ENCODE measurements around the gene ZNF526. TPM values are rescaled to one million over a fixed set of nuclear protein-coding genes. Genes with fewer than 3 reads are reported as not detected.

The ZNF526 gene
- total RNA-seq, 1 experiment from 2014 or later, result 3.4 TPM

DNA sequence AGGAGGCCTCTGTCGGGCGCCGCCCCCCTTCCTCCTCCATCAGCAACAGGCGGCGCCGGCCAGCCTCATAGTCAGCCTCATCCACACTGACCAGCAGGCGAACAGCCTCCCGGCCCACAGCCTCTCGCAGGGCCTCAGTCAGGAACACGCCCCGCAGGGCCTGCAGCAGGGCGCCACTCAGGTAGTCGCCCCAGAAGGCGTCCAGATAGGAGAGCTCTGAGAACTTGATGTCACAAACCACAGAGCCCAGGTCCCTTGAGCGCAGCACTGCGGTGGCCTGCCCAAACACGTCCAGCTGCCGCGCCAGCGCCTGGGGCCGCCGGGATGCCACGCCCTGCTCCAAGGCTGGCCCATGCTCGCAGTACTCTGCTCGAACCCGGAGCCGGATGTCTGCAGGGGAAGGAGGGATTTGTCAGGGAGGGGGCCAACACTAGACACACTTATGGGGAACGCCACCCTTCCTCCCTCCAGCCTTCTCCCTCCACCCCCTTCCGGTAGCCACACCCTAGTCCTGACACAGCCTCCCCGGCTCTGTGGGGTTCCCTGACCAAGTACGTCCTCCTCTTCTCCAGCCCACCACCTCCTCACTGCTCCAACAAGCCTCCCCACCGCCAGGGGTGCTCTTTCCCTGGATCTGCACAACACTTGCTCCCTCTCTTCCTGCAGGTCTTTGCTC lies 20.5 kb upstream of the ZNF526 start:
- H3K4me3 ChIP-seq (ENCODE audit: low read length), result no peak overlapping the region

DNA sequence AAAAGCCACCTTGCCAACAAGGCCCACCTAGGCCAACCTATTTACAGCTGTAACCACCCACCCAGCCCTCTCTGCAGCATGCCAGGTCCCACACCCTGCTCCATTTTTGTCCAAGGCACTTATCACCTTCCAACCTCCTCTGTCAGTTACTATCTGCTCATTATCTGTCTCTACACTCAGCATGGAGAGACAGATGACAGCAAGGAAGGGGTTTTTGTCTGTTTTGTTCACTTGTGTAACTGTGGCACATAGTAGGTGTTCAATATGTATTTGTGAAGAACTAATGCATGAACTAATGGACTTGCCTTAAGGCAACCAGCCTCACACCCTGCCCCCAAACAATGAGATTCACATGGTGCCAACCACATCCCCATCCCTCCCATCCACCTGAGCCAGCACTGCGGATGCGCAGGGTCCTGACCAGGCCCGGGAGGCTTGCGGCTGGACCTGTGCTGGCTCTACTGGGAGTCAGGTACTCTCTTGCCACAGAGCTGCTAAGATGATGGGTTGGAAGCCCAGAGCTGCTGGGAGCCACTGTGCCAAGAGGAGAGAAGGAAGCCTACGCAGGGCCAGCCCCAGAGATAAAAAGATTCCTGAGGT lies 19.9 kb upstream of the ZNF526 start:
- no peaks in the 10 kb centered on the region for H3K9me2 ChIP-seq (replicated peaks; ENCODE audit: insufficient read depth, low read length)
- H3K4me2 ChIP-seq (ENCODE audit: low read depth, low read length, poor library complexity, severe bottlenecking), result no peak overlapping the region
- H3K4me3 ChIP-seq (ENCODE audit: low read length), result no peak overlapping the region
- peaks cover 4% of the 10 kb centered on the region; the same call in 1 of the 2 replicates for H3K79me2 ChIP-seq (ENCODE audit: low read length)
- no peaks in the 10 kb centered on the region for H3K27me3 ChIP-seq (ENCODE audit: low read length)
- H3K36me3 ChIP-seq (ENCODE audit: insufficient read depth, low read length), result peaks cover 14% of the 10 kb centered on the region
- peaks cover 18% of the 10 kb centered on the region for H3K4me1 ChIP-seq (ENCODE audit: low read length)
- DNase-seq, result no peak
- no peaks in the 10 kb centered on the region for H3K9me3 ChIP-seq (ENCODE audit: low read length)
- H3K9ac ChIP-seq (ENCODE audit: low read length), result no peak overlapping the region
- H3K27ac ChIP-seq (ENCODE audit: low read length), result no peak overlapping the region
- H2AFZ ChIP-seq (ENCODE audit: low read length), result no peak overlapping the region
- no peaks in the 10 kb centered on the region; the same call in 1 of the 2 replicates for H4K20me1 ChIP-seq (ENCODE audit: insufficient read depth, low read depth, low read length)

More for the DNA sequence above, 20.5 kb upstream of the ZNF526 start:
- H3K27me3 ChIP-seq (ENCODE audit: low read length), result no peaks in the 10 kb centered on the region
- peak; percentile 55 for DNase-seq
- H4K20me1 ChIP-seq (ENCODE audit: insufficient read depth, low read depth, low read length), result no peaks in the 10 kb centered on the region; the same call in 1 of the 2 replicates
- H3K79me2 ChIP-seq (ENCODE audit: low read length), result no peaks in the 10 kb centered on the region
- H3K4me2 ChIP-seq (ENCODE audit: low read depth, low read length, poor library complexity, severe bottlenecking), result no peak overlapping the region
- H2AFZ ChIP-seq (ENCODE audit: low read length), result no peak overlapping the region
- H3K4me1 ChIP-seq (ENCODE audit: low read length), result peaks cover 18% of the 10 kb centered on the region
- H3K9me3 ChIP-seq (ENCODE audit: low read length), result no peaks in the 10 kb centered on the region
- H3K27ac ChIP-seq (ENCODE audit: low read length), result no peak overlapping the region
- peaks cover 10% of the 10 kb centered on the region for H3K36me3 ChIP-seq (ENCODE audit: insufficient read depth, low read length)
- no peak overlapping the region for H3K9ac ChIP-seq (ENCODE audit: low read length)
- no peaks in the 10 kb centered on the region for H3K9me2 ChIP-seq (replicated peaks; ENCODE audit: insufficient read depth, low read length)

DNA sequence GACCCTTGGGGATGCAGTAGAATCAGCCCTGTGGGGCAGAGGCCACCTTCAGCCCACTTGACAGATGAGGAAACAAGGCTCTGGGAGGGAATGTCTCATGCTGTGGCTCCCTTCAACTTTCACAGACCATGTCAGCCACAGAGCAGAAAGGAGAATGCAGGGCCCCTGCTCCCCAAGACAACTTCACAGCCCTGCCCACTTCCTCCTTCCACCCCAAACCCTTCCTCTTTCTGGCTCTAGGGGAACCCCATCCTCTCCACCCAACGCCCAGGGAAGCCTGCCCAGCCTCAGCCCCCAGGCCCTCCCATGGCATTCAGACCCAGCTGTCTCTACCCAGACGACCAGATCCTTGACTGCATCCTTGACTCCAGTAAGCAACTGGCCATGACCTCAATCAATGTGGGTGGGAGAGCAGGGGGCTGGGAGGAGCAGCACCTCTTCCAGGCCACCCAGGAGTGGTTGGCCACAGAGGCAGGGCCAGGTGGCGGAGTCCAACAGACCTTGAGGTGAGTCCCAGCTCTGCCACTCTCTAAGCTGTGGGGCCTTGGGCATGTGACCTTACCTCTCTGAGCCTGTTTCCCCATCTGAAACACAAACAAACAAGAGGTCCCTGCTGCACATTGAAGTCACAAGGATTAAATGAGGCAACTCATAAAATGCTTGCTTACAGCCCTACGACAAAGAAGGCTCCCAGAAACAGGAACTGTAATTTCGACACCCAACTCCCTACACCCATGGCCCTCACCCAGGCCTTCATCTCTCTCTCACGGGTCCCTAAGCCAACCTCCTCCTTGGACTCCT lies 18.4 kb upstream of the ZNF526 start:
- Histone ChIP-seq H3K79me2 (ENCODE audit: low read length) (peaks cover 4% of the 10 kb centered on the region; the same call in 1 of the 2 replicates), H3K4me1 (ENCODE audit: low read length) (peaks cover 18% of the 10 kb centered on the region), H3K4me2 (ENCODE audit: low read depth, low read length, poor library complexity, severe bottlenecking) (no peak overlapping the region), H3K9me2 (replicated peaks; ENCODE audit: insufficient read depth, low read length) (no peaks in the 10 kb centered on the region), H3K27ac (ENCODE audit: low read length) (no peak overlapping the region), H3K27me3 (ENCODE audit: low read length) (no peaks in the 10 kb centered on the region), H2AFZ (ENCODE audit: low read length) (no peak overlapping the region), H3K36me3 (ENCODE audit: insufficient read depth, low read length) (peaks cover 14% of the 10 kb centered on the region), H3K9me3 (ENCODE audit: low read length) (no peaks in the 10 kb centered on the region), H3K9ac (ENCODE audit: low read length) (no peak overlapping the region), H3K4me3 (ENCODE audit: low read length) (no peak overlapping the region), H4K20me1 (ENCODE audit: insufficient read depth, low read depth, low read length) (no peaks in the 10 kb centered on the region; the same call in 1 of the 2 replicates)
- DNase-seq, result peak; percentile 59

DNA sequence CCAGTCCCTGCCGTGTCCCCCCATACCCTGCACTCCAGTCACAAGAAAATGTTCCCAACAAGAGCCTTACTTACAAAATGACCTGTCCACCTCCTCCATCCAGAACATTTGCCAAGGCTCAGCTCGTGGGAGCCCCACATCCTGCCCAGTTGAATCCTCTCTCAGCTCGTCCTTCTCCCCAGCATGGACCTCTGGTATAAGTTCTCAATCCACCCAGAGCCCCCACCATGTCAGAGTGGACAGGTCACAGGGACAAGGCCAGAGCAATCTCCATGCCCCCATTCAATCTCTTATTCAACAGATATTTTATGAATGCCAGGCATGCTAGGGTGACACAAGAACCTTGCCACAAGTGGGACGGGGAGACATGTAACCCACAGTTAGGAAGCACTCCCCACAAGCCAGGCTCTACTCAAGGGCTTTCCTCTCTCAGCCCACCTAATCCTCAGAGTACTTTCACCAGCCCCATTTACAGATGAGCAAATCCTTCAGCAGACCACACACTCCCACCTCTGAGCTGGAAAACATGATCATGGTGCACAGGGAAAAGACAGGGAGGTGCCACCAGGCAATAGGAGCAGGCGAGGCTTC lies 17.7 kb upstream of the ZNF526 start:
- peaks cover 14% of the 10 kb centered on the region for H3K36me3 ChIP-seq (ENCODE audit: insufficient read depth, low read length)
- H3K4me2 ChIP-seq (ENCODE audit: low read depth, low read length, poor library complexity, severe bottlenecking), result no peak overlapping the region
- no peaks in the 10 kb centered on the region for H3K9me3 ChIP-seq (ENCODE audit: low read length)
- no peak overlapping the region for H3K9ac ChIP-seq (ENCODE audit: low read length)
- DNase-seq, result no peak
- no peaks in the 10 kb centered on the region; the same call in 1 of the 2 replicates for H4K20me1 ChIP-seq (ENCODE audit: insufficient read depth, low read depth, low read length)
- no peak overlapping the region for H2AFZ ChIP-seq (ENCODE audit: low read length)
- H3K9me2 ChIP-seq (replicated peaks; ENCODE audit: insufficient read depth, low read length), result no peaks in the 10 kb centered on the region
- no peaks in the 10 kb centered on the region for H3K27me3 ChIP-seq (ENCODE audit: low read length)
- H3K4me1 ChIP-seq (ENCODE audit: low read length), result peaks cover 18% of the 10 kb centered on the region
- no peak overlapping the region for H3K27ac ChIP-seq (ENCODE audit: low read length)
- H3K79me2 ChIP-seq (ENCODE audit: low read length), result peaks cover 4% of the 10 kb centered on the region; the same call in 1 of the 2 replicates
- no peak overlapping the region for H3K4me3 ChIP-seq (ENCODE audit: low read length)

DNA sequence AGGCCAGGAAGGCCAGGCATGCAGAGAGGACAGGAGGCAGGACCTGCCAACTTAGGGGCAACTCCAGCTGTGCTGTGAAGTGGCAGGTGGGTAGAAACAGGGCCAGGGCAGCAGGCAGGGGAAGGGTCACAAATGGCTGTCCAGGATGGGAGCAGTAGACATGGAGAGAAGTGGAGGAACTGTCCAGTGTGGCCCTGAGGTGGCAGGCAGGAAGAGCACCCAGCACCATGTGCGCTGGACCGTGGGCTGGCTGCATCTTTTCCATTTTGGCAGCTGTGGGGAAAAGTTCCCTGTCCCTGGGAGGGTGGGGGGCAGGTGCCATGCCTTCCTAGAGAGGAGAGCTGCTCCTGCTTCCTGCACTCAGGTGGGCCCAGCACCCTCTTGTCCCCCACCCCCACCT lies 16.4 kb upstream of the ZNF526 start:
- H3K27me3 ChIP-seq (ENCODE audit: low read length), result no peaks in the 10 kb centered on the region
- peaks cover 8% of the 10 kb centered on the region; the same call in 1 of the 2 replicates for H3K79me2 ChIP-seq (ENCODE audit: low read length)
- no peaks in the 10 kb centered on the region for H3K9me3 ChIP-seq (ENCODE audit: low read length)
- H3K4me1 ChIP-seq (ENCODE audit: low read length), result peaks cover 18% of the 10 kb centered on the region
- H4K20me1 ChIP-seq (ENCODE audit: insufficient read depth, low read depth, low read length), result no peaks in the 10 kb centered on the region; the same call in 1 of the 2 replicates
- DNase-seq, result peak; percentile 58
- no peak overlapping the region for H2AFZ ChIP-seq (ENCODE audit: low read length)
- peaks cover 16% of the 10 kb centered on the region for H3K36me3 ChIP-seq (ENCODE audit: insufficient read depth, low read length)
- no peak overlapping the region for H3K9ac ChIP-seq (ENCODE audit: low read length)
- no peak overlapping the region for H3K4me2 ChIP-seq (ENCODE audit: low read depth, low read length, poor library complexity, severe bottlenecking)
- H3K27ac ChIP-seq (ENCODE audit: low read length), result no peak overlapping the region
- H3K4me3 ChIP-seq (ENCODE audit: low read length), result no peak overlapping the region
- H3K9me2 ChIP-seq (replicated peaks; ENCODE audit: insufficient read depth, low read length), result no peaks in the 10 kb centered on the region

DNA sequence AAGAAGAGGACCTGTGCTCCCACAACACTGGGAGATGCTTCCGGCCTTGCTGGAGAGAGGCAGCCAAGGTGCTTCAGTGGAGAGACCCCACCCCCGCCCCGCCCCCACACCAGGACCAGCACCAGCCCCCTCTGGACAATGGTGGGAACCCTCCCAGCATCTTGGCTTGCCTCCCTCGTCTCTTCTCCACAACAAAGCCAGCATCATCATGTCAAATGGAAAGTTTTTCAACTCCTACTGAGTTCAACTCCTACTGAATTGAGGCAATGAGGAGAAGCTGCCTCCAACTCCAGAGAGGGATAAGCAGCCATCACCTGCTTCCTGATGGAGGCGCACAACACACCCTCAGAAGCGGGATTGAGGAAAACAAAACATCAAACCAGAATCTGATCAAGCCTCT lies 15.4 kb upstream of the ZNF526 start:
- Histone ChIP-seq H3K4me1 (ENCODE audit: low read length) (peaks cover 19% of the 10 kb centered on the region), H3K9me2 (replicated peaks; ENCODE audit: insufficient read depth, low read length) (no peaks in the 10 kb centered on the region), H4K20me1 (ENCODE audit: insufficient read depth, low read depth, low read length) (no peaks in the 10 kb centered on the region; the same call in 1 of the 2 replicates)

DNA sequence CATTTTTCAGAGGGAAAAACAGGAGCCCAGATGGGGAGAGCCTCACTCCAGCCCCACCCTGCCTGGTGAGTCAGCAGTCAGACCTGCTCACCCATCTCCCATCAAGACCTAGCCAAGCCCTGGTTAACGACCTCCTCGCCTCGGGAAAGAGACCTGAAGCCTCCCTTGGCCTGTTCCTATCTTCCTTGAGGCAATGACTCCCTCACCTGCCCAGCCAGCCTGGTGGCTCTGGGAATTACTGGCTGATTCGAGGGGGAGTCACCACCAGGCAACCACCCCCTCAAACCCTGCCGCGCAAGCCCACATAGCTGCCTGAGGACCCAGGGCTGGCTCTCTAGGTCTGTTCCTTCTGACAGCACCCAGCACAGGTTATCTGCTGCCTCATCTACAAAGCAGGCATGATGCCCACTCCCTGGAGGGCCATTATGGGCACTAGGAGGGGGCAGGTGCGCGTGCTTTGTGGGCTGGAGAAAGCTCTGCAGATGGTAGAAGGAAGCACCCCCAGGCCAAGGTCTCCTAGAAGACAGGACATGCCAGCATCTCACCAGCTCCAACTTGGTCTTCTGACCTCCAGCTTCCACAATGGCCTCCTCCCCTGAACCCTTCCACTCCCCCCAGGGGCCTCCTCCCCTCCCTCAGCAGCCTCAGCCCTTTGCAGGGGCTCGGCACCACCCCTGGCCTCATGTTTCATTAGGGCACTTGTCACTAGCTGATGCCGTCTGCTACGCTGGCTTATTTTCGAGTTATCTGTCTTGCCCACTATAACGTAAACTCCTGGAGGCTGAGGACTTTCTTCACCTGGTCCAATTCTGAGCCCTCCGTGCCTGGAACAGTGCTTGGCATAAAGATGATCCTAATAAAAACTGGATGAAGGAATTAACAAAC lies 13.0 kb upstream of the ZNF526 start:
- no peak for DNase-seq
- Histone ChIP-seq H3K4me1 (ENCODE audit: low read length) (peaks cover 30% of the 10 kb centered on the region), H3K27me3 (ENCODE audit: low read length) (no peaks in the 10 kb centered on the region), H2AFZ (ENCODE audit: low read length) (no peak overlapping the region), H3K9me3 (ENCODE audit: low read length) (no peaks in the 10 kb centered on the region), H3K4me3 (ENCODE audit: low read length) (no peak overlapping the region), H4K20me1 (ENCODE audit: insufficient read depth, low read depth, low read length) (no peaks in the 10 kb centered on the region; the same call in 1 of the 2 replicates), H3K79me2 (ENCODE audit: low read length) (peaks cover 22% of the 10 kb centered on the region), H3K36me3 (ENCODE audit: insufficient read depth, low read length) (peaks cover 9% of the 10 kb centered on the region), H3K27ac (ENCODE audit: low read length) (no peak overlapping the region), H3K9ac (ENCODE audit: low read length) (no peak overlapping the region), H3K9me2 (replicated peaks; ENCODE audit: insufficient read depth, low read length) (no peaks in the 10 kb centered on the region), H3K4me2 (ENCODE audit: low read depth, low read length, poor library complexity, severe bottlenecking) (no peak overlapping the region)

More for the DNA sequence above, 15.4 kb upstream of the ZNF526 start:
- Histone ChIP-seq H3K4me3 (ENCODE audit: low read length) (no peak overlapping the region), H2AFZ (ENCODE audit: low read length) (no peak overlapping the region), H3K79me2 (ENCODE audit: low read length) (peaks cover 8% of the 10 kb centered on the region; the same call in 1 of the 2 replicates), H3K27ac (ENCODE audit: low read length) (no peak overlapping the region), H3K9ac (ENCODE audit: low read length) (no peak overlapping the region), H3K9me3 (ENCODE audit: low read length) (no peaks in the 10 kb centered on the region), H3K36me3 (ENCODE audit: insufficient read depth, low read length) (peaks cover 12% of the 10 kb centered on the region), H3K4me2 (ENCODE audit: low read depth, low read length, poor library complexity, severe bottlenecking) (no peak overlapping the region), H3K27me3 (ENCODE audit: low read length) (no peaks in the 10 kb centered on the region)
- no peak for DNase-seq
